Immature natural killer cell (primary cell): ENCODE data around the gene MISP3. TPM values are rescaled to one million over a fixed set of nuclear protein-coding genes. Genes with fewer than 3 reads are reported as not detected.
A peak's percentile ranks its signal among the peaks of the same experiment; 100 is the strongest.

Source experiments
- DNase-seq, 3 donors: peaks; one replicate each; pipeline ENCODE4 v3.0.0; 2022; ENCODE audit warnings: mixed read lengths in 1 of 3
- H3K27ac Mint-ChIP-seq, 6 donors: one replicate each; pipeline ENCODE4 v1.8.0; 2020; ENCODE audit warnings: mixed read lengths in 6 of 6, mild to moderate bottlenecking in 5 of 6, inconsistent platforms in 4 of 6, moderate library complexity in 3 of 6
- H3K27me3 Mint-ChIP-seq, 3 donors: one replicate each; pipeline ENCODE4 v1.8.0; 2020 to 2021; ENCODE audit warnings: low read depth in 3 of 3, mild to moderate bottlenecking in 3 of 3, mixed read lengths in 3 of 3, moderate library complexity in 3 of 3, inconsistent platforms in 1 of 3
- H3K36me3 Mint-ChIP-seq, 3 donors: one replicate each; pipeline ENCODE4 v1.8.0; 2020; ENCODE audit warnings: mixed read lengths in 3 of 3, inconsistent platforms in 2 of 3, mild to moderate bottlenecking in 2 of 3
- H3K4me1 Mint-ChIP-seq, 2 donors: one replicate each; pipeline ENCODE4 v1.8.0; 2020; ENCODE audit warnings: inconsistent platforms in 2 of 2, mild to moderate bottlenecking in 2 of 2, mixed read lengths in 2 of 2, moderate library complexity in 1 of 2
- H3K4me3 Mint-ChIP-seq, 5 donors: one replicate each; pipeline ENCODE4 v1.8.0; 2020; ENCODE audit warnings: mild to moderate bottlenecking in 5 of 5, mixed read lengths in 5 of 5, inconsistent platforms in 3 of 5, moderate library complexity in 3 of 5
- H3K9me3 Mint-ChIP-seq, 6 donors: one replicate each; pipeline ENCODE4 v1.8.0; 2020; ENCODE audit warnings: mild to moderate bottlenecking in 6 of 6, mixed read lengths in 6 of 6, inconsistent platforms in 4 of 6, moderate library complexity in 3 of 6
- polyA plus RNA-seq, 3 donors: library from polyadenylated mRNA; unstranded; fragments of 300-500 nt; fragmentation: Illumina TruSeq; gene quantifications; one replicate each; pipeline ENCODE4 v1.2.3, GENCODE V29; 2021

The MISP3 gene
- polyA plus RNA-seq, 3 donors from 2014 or later = 0.62 to 2.9 (median 2.1) TPM

- Mint-ChIP-seq H3K4me3 (peak within 1 kb of the TSS; percentile 94 to 98 (median 96)), H3K27me3 (peaks cover 5 to 9% (median 7%) of the 10 kb centered on the region in 3 donors), H3K9me3 (peaks cover 0 to 1% (median 0%) of the 10 kb centered on the region in 6 donors), H3K4me1 (peaks cover 29 to 32% of the 10 kb centered on the region in 2 donors), H3K27ac (peak within 1 kb of the TSS; percentile 97 to 100 (median 100)), H3K36me3 (no peaks in the 10 kb centered on the region)
- DNase-seq = peak; percentile 99
These were observed 45.1 kb downstream of the MISP3 start, which contains the start of gene PRKACA for GRCh38 chr19:14117668-14118164. PRKACA (minus strand) TSS chr19:14117762; CDS start chr19:14117547, 215 bp downstream.

- Mint-ChIP-seq H3K27ac (peak overlapping the region; percentile 97 to 100 (median 100)), H3K4me1 (peaks cover 29 to 31% of the 10 kb centered on the region in 2 donors), H3K27me3 (peaks cover 5 to 9% (median 7%) of the 10 kb centered on the region in 3 donors)
These were observed 45.8 kb downstream of the MISP3 start for GRCh38 chr19:14118165-14119051.

GRCh38 chr19:14119146-14119545, 46.6 kb downstream of the MISP3 start:
- DNase-seq = no peak
- Mint-ChIP-seq H3K27me3 (peaks cover 5 to 9% (median 7%) of the 10 kb centered on the region in 3 donors), H3K36me3 (no peaks in the 10 kb centered on the region), H3K4me1 (peaks cover 29% of the 10 kb centered on the region in 2 donors), H3K9me3 (peaks cover 0 to 1% (median 0%) of the 10 kb centered on the region in 6 donors), H3K27ac (peak overlapping the region; percentile 97 to 100 (median 100)), H3K4me3 (peak overlapping the region; percentile 93 to 98 (median 95))

More at GRCh38 chr19:14118165-14119051, 45.8 kb downstream of the MISP3 start:
- Mint-ChIP-seq H3K9me3 (peaks cover 0 to 1% (median 0%) of the 10 kb centered on the region in 6 donors), H3K4me3 (peak overlapping the region; percentile 94 to 98 (median 96)), H3K36me3 (no peaks in the 10 kb centered on the region)
- peak; percentile 64 to 71 (median 69) for DNase-seq

- Mint-ChIP-seq H3K27me3 (peaks cover 5 to 9% (median 8%) of the 10 kb centered on the region in 3 donors), H3K4me1 (peaks cover 28 to 29% of the 10 kb centered on the region in 2 donors), H3K27ac (peak overlapping the region in 4 of 6 donors; percentile 60 to 100 (median 100)), H3K4me3 (no peak overlapping the region), H3K36me3 (no peaks in the 10 kb centered on the region), H3K9me3 (peaks cover 0 to 1% (median 0%) of the 10 kb centered on the region in 6 donors)
- DNase-seq = no peak
These were observed 47.3 kb downstream of the MISP3 start for GRCh38 chr19:14119644-14120496.

GRCh38 chr19:14120497-14120780, 47.9 kb downstream of the MISP3 start:
- peak overlapping the region in 1 of 6 donors; percentile 66 for H3K27ac Mint-ChIP-seq

GRCh38 chr19:14122924-14123323, 50.3 kb downstream of the MISP3 start:
- no peak overlapping the region for H3K4me3 Mint-ChIP-seq
- peaks cover 3 to 6% (median 3%) of the 10 kb centered on the region in 3 donors for H3K27me3 Mint-ChIP-seq
- no peak for DNase-seq
- H3K36me3 Mint-ChIP-seq = no peaks in the 10 kb centered on the region
- peak overlapping the region in 1 of 6 donors; percentile 61 for H3K27ac Mint-ChIP-seq
- peaks cover 12 to 13% of the 10 kb centered on the region in 2 donors for H3K4me1 Mint-ChIP-seq
- no peaks in the 10 kb centered on the region for H3K9me3 Mint-ChIP-seq

More at GRCh38 chr19:14120497-14120780, 47.9 kb downstream of the MISP3 start:
- Mint-ChIP-seq H3K9me3 (peaks cover 0 to 1% (median 0%) of the 10 kb centered on the region in 6 donors), H3K36me3 (no peaks in the 10 kb centered on the region), H3K4me1 (peaks cover 26 to 28% of the 10 kb centered on the region in 2 donors), H3K27me3 (peaks cover 5 to 9% (median 8%) of the 10 kb centered on the region in 3 donors), H3K4me3 (no peak overlapping the region)
- no peak for DNase-seq

Other genes starting within 250 kb of the MISP3 start
- not detected for gene NANOS3, start 195.7 kb upstream of the MISP3 start, polyA plus RNA-seq
- 10 to 100 TPM in 1 of 3 donors, 1 to 10 TPM in 2; 2.7 to 12.2 (median 6.9) TPM for gene BRME1, start 166.7 kb upstream of the MISP3 start, polyA plus RNA-seq
- gene CC2D1A, start 166.6 kb upstream of the MISP3 start, polyA plus RNA-seq = 10 to 100 TPM in 1 of 3 donors, 1 to 10 TPM in 2; 1.5 to 19.2 (median 5.8) TPM
- gene PODNL1, start 134.4 kb upstream of the MISP3 start, polyA plus RNA-seq = not detected
- gene DCAF15, start 120.3 kb upstream of the MISP3 start, polyA plus RNA-seq = 1 to 10 TPM; 2.4 to 9.4 (median 4.2) TPM
- 1 to 10 TPM in 1 of 3 donors, under 1 TPM in 2; 0.21 to 1.5 (median 0.66) TPM for gene RFX1, start 66.5 kb upstream of the MISP3 start, polyA plus RNA-seq
- not detected for gene RLN3, start 44.6 kb upstream of the MISP3 start, polyA plus RNA-seq
- gene IL27RA, start 41.0 kb upstream of the MISP3 start, polyA plus RNA-seq = 10 to 100 TPM; 58.6 to 86.4 (median 69.9) TPM
- gene PALM3, start 10.7 kb upstream of the MISP3 start, polyA plus RNA-seq = not detected
- gene C19orf67, start 13.0 kb downstream of the MISP3 start, polyA plus RNA-seq = not detected
- 1 to 10 TPM in 2 of 3 donors, not detected in 1; 1.6 to 3.1 TPM for gene SAMD1, start 18.0 kb downstream of the MISP3 start, polyA plus RNA-seq
- 1 to 10 TPM in 2 of 3 donors, under 1 TPM in 1; 0.64 to 1.7 (median 1.4) TPM for gene PRKACA, start 45.0 kb downstream of the MISP3 start, polyA plus RNA-seq
- 10 to 100 TPM in 1 of 3 donors, 1 to 10 TPM in 2; 7.0 to 11.8 (median 9.7) TPM for gene ASF1B, start 63.8 kb downstream of the MISP3 start, polyA plus RNA-seq
- gene ADGRL1, start 133.4 kb downstream of the MISP3 start, polyA plus RNA-seq = 1 to 10 TPM in 1 of 3 donors, under 1 TPM in 2; 0.52 to 2.1 (median 0.53) TPM